Ovary (tissue), 3 donors: ENCODE measurements around the gene LRCH1.

Experiments
- EP300 ChIP-seq: sonication (generic); formaldehyde crosslinking; IDR thresholded peaks from one replicate; pipeline ENCODE4 v1.6.1; 2017; ENCODE audit warnings: antibody characterized with exemption
- TF ChIP-seq, protein P1 (sequence below), 3 donors: fragments of 450-650 bp in 2 of 3; fragments of 200-600 bp in 1 of 3; IDR thresholded peaks; one replicate each; pipeline versions ENCODE4 v1.5.1 to v1.8.0; 2016 to 2022; ENCODE audit warnings: antibody characterized with exemption in 3 of 3, mild to moderate bottlenecking in 1 of 3
- donor health status: DM: no; HTN: no; CAD: no.

DNA sequence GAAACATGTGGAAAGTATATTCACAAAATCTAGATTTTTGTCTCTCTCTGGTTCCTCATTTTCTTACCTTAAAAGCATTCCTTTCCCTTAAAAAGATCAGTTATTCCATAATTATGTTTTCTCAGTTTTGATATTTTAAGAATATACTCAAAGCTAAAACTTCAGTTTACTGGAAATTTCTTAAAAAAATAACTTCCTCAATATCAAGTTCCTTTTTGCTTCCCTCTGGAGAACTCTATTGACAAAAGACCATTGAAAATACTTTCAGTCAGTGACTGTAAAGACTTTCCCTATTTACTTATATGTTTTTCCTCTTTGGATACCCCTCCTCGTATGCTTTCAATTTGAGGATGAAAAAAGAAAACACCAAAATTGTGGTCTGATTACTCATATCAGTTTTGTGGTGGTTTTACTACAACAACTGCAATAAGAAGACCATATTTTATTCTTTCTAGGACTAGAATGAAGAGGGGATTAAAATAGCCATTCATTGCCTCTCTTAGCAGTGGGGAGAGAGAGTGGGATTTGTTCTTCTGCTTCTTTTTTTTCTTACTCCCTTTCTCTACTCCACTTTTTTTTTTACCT, 130.8 kb downstream of the LRCH1 start:
- TF ChIP-seq EP300, result no peak
- TF ChIP-seq, protein P1, sequence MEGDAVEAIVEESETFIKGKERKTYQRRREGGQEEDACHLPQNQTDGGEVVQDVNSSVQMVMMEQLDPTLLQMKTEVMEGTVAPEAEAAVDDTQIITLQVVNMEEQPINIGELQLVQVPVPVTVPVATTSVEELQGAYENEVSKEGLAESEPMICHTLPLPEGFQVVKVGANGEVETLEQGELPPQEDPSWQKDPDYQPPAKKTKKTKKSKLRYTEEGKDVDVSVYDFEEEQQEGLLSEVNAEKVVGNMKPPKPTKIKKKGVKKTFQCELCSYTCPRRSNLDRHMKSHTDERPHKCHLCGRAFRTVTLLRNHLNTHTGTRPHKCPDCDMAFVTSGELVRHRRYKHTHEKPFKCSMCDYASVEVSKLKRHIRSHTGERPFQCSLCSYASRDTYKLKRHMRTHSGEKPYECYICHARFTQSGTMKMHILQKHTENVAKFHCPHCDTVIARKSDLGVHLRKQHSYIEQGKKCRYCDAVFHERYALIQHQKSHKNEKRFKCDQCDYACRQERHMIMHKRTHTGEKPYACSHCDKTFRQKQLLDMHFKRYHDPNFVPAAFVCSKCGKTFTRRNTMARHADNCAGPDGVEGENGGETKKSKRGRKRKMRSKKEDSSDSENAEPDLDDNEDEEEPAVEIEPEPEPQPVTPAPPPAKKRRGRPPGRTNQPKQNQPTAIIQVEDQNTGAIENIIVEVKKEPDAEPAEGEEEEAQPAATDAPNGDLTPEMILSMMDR (IDR thresholded peaks at IDR 0.05), result no peak
